Mesenchymal stem cell (in vitro differentiated cells and primary cell): ENCODE measurements around the gene ZNF512B. TPM values are rescaled to one million over a fixed set of nuclear protein-coding genes. Genes with fewer than 3 reads are reported as not detected.
"Not testable (repeated sequence)": the region's sequence is repeated elsewhere in the genome, so short reads cannot be mapped to it uniquely, and the experiment has no call there.

Experiments
- DNase-seq: peaks from one replicate; pipeline ENCODE4 v3.0.0-alpha.2; 2013
- H2AFZ ChIP-seq: one replicate; pipeline ENCODE4 v1.6.1; 2013; ENCODE audit warnings: low read depth, mild to moderate bottlenecking, control low read depth, inconsistent platforms, low read length, moderate library complexity
- H2AK5ac ChIP-seq: 2 replicates; pipeline ENCODE4 v1.6.1; 2013; ENCODE audit warnings: low read length, moderate library complexity, mild to moderate bottlenecking, inconsistent platforms; ENCODE audit not compliant: severe bottlenecking
- H2BK120ac ChIP-seq: one replicate; pipeline ENCODE4 v1.6.1; 2013; ENCODE audit warnings: low read depth, mild to moderate bottlenecking, inconsistent platforms, low read length, moderate library complexity
- H2BK12ac ChIP-seq, 2 experiments: one replicate each; pipeline ENCODE4 v1.6.1; 2013; ENCODE audit warnings: inconsistent platforms in 2 of 2, low read length in 2 of 2, mild to moderate bottlenecking in 2 of 2, moderate library complexity in 2 of 2, control low read depth in 1 of 2
- H2BK15ac ChIP-seq: one replicate; pipeline ENCODE4 v1.6.1; 2013; ENCODE audit warnings: mild to moderate bottlenecking, low read depth, inconsistent platforms; ENCODE audit not compliant: poor library complexity, severe bottlenecking
- H2BK5ac ChIP-seq: 2 replicates; pipeline ENCODE4 v1.6.1; 2013; ENCODE audit warnings: low read depth, mild to moderate bottlenecking, low read length, control low read depth, inconsistent platforms; ENCODE audit not compliant: poor library complexity, severe bottlenecking
- H3K14ac ChIP-seq, 2 experiments: one replicate each; pipeline ENCODE4 v1.6.1; 2013; ENCODE audit warnings: inconsistent platforms in 2 of 2, low read length in 2 of 2, control low read depth in 1 of 2, mild to moderate bottlenecking in 1 of 2, moderate library complexity in 1 of 2
- H3K18ac ChIP-seq, 2 experiments: one replicate each; pipeline ENCODE4 v1.6.1; 2013; ENCODE audit warnings: inconsistent platforms in 2 of 2, low read length in 2 of 2, control low read depth in 1 of 2, low read depth in 1 of 2, mild to moderate bottlenecking in 1 of 2
- H3K23ac ChIP-seq, 2 experiments: one replicate each; pipeline ENCODE4 v1.6.1; 2013; ENCODE audit warnings: inconsistent platforms in 2 of 2, low read length in 2 of 2, mild to moderate bottlenecking in 2 of 2, moderate library complexity in 2 of 2, control low read depth in 1 of 2
- H3K27ac ChIP-seq: 2 replicates; pipeline ENCODE4 v1.5.1; 2013; ENCODE audit warnings: mild to moderate bottlenecking, moderate library complexity, low read length, control low read depth, inconsistent platforms; ENCODE audit not compliant: poor library complexity, severe bottlenecking
- H3K27me3 ChIP-seq, 2 experiments: 2 replicates each; pipeline versions ENCODE4 v1.6.1 to v1.7.0; 2013; ENCODE audit warnings: low read length in 2 of 2, mild to moderate bottlenecking in 2 of 2, moderate library complexity in 2 of 2, control low read depth in 1 of 2, inconsistent platforms in 1 of 2; ENCODE audit not compliant: control insufficient read depth in 1 of 2, insufficient read depth in 1 of 2
- H3K36me3 ChIP-seq, 2 experiments: 2 replicates each; pipeline versions ENCODE4 v1.6.1 to v1.7.0; 2013; ENCODE audit warnings: low read length in 2 of 2, control low read depth in 1 of 2, inconsistent platforms in 1 of 2, low read depth in 1 of 2, mild to moderate bottlenecking in 1 of 2; ENCODE audit not compliant: insufficient read depth in 2 of 2, control insufficient read depth in 1 of 2
- H3K4ac ChIP-seq, 2 experiments: one replicate each; pipeline ENCODE4 v1.6.1; 2013; ENCODE audit warnings: inconsistent platforms in 2 of 2, low read length in 2 of 2, mild to moderate bottlenecking in 2 of 2, moderate library complexity in 2 of 2, control low read depth in 1 of 2, low read depth in 1 of 2
- H3K4me1 ChIP-seq: 2 replicates; pipeline ENCODE4 v1.6.1; 2013; ENCODE audit warnings: low read depth, low read length, control low read depth; ENCODE audit not compliant: control insufficient read depth, insufficient read depth
- H3K4me2 ChIP-seq: 2 replicates; pipeline ENCODE4 v1.6.1; 2013; ENCODE audit warnings: low read length, mild to moderate bottlenecking, inconsistent platforms; ENCODE audit not compliant: poor library complexity, severe bottlenecking
- H3K4me3 ChIP-seq, 2 experiments: 2 replicates each; pipeline versions ENCODE4 v1.5.1 to v1.7.0; 2013; ENCODE audit warnings: low read length in 2 of 2, mild to moderate bottlenecking in 2 of 2, control low read depth in 1 of 2, low read depth in 1 of 2; ENCODE audit not compliant: insufficient read depth in 1 of 2
- H3K79me1 ChIP-seq: replicated peaks from 2 replicates; pipeline ENCODE4 v1.6.1; 2013; ENCODE audit warnings: mild to moderate bottlenecking, control low read depth, low read length, inconsistent platforms; ENCODE audit not compliant: poor library complexity, severe bottlenecking
- H3K9ac ChIP-seq: 2 replicates; pipeline ENCODE4 v1.7.0; 2013; ENCODE audit warnings: mild to moderate bottlenecking, low read length, moderate library complexity
- H3K9me3 ChIP-seq: 2 replicates; pipeline ENCODE4 v1.7.0; 2013; ENCODE audit warnings: mild to moderate bottlenecking, low read length; ENCODE audit not compliant: control insufficient read depth
- H4K8ac ChIP-seq: one replicate; pipeline ENCODE4 v1.6.1; 2013; ENCODE audit warnings: inconsistent platforms, mild to moderate bottlenecking, low read length, moderate library complexity
- H4K91ac ChIP-seq: one replicate; pipeline ENCODE4 v1.6.1; 2013; ENCODE audit warnings: mild to moderate bottlenecking, low read length, inconsistent platforms
- WGBS: methylation state at CpG from one replicate; pipeline ENCODE4 v1.1.7; 2013; ENCODE audit warnings: mixed read lengths; 5-methylcytosine and 5-hydroxymethylcytosine counted together
- polyA plus RNA-seq, 2 experiments: library from polyadenylated mRNA; stranded (reverse); fragments of 200-250 nt; gene quantifications; one replicate each; pipeline ENCODE4 v1.2.3, GENCODE V29; 2013

ZNF512B gene, protein sequence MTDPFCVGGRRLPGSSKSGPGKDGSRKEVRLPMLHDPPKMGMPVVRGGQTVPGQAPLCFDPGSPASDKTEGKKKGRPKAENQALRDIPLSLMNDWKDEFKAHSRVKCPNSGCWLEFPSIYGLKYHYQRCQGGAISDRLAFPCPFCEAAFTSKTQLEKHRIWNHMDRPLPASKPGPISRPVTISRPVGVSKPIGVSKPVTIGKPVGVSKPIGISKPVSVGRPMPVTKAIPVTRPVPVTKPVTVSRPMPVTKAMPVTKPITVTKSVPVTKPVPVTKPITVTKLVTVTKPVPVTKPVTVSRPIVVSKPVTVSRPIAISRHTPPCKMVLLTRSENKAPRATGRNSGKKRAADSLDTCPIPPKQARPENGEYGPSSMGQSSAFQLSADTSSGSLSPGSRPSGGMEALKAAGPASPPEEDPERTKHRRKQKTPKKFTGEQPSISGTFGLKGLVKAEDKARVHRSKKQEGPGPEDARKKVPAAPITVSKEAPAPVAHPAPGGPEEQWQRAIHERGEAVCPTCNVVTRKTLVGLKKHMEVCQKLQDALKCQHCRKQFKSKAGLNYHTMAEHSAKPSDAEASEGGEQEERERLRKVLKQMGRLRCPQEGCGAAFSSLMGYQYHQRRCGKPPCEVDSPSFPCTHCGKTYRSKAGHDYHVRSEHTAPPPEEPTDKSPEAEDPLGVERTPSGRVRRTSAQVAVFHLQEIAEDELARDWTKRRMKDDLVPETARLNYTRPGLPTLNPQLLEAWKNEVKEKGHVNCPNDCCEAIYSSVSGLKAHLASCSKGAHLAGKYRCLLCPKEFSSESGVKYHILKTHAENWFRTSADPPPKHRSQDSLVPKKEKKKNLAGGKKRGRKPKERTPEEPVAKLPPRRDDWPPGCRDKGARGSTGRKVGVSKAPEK
- 12.2 TPM for polyA plus RNA-seq (2013, experiment 1 of 2)
- 11.7 TPM for polyA plus RNA-seq (2013, experiment 2 of 2)

DNA sequence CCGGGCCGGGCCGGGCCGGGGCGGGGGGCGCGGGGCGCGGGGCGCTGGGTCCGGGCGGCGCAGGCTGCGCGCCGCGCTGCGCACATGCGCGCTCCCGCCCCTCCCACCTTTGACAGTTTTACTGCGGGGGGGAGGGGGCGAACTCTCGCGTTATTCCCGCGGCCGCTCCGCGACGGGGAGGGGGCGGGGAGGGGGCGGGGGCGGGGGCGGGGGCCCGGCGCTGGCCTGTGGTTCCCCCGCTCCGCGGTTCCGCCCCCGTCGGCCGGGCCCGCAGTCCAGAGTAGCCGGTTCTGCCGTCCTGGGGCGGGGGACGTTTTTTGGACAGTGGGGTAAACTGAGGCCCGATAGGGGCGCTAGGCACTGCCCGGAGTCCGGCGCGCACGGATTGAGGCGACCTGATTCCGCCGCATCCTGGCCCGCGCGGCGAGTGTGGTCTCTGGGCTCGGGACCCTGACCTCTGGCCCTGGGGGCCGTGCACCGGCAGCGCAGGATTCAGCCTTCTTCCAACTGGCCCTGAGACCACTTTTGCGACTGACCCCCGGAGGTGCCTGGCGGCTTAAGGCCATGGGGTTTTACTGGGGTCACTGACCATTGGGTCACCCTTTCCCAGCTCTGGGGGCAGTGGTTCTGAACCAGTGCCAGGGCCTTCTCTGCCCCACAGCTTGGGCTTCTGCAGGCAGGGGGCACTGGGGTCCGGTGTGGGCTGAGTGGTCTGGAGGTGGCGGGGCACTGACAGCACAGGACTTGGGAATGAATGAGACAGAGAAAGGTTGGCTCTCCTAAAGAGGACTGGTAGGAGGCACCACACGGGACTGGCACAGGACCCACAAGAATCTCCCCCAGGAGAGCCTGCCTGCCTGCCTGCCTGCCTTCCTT lies at the start of gene ZNF512B:
TSS of gene ZNF512B (minus strand) at position 93 of the 876 bp plus-strand sequence. CDS start 1,980 bp downstream, outside the sequence.
- Histone ChIP-seq H3K9me3 (no peaks in the 10 kb centered on the region), H3K27ac (no peak within 1 kb of the TSS), H2AFZ (peak within 1 kb of the TSS; percentile 30), H3K36me3 (peaks cover 23 to 34% of the 10 kb centered on the region in 2 experiments), H3K9ac (peak within 1 kb of the TSS; percentile 90), H3K4me1 (peaks cover 25% of the 10 kb centered on the region), H3K14ac (peak within 1 kb of the TSS in 1 of 2 experiments; percentile 94), H3K4ac (peak within 1 kb of the TSS; percentile 70 to 71), H3K4me2 (peak within 1 kb of the TSS; percentile 89), H2BK5ac (no peak within 1 kb of the TSS), H2BK15ac (peak within 1 kb of the TSS; percentile 55), H3K4me3 (peak within 1 kb of the TSS; percentile 80 to 90), H2BK12ac (no peak within 1 kb of the TSS), H2BK120ac (peak within 1 kb of the TSS; percentile 93), H3K23ac (no peak within 1 kb of the TSS), H3K18ac (peak within 1 kb of the TSS; percentile 58 to 82), H2AK5ac (peak within 1 kb of the TSS; percentile 79), H3K79me1 (peaks cover 23% of the 10 kb centered on the region), H4K91ac (peak within 1 kb of the TSS; percentile 80), H4K8ac (peak within 1 kb of the TSS; percentile 88), H3K27me3 (no peaks in the 10 kb centered on the region)
- 3% methylated on average over 30 of the region's 73 CpGs for WGBS
- DNase-seq, result peak; percentile 57

DNA sequence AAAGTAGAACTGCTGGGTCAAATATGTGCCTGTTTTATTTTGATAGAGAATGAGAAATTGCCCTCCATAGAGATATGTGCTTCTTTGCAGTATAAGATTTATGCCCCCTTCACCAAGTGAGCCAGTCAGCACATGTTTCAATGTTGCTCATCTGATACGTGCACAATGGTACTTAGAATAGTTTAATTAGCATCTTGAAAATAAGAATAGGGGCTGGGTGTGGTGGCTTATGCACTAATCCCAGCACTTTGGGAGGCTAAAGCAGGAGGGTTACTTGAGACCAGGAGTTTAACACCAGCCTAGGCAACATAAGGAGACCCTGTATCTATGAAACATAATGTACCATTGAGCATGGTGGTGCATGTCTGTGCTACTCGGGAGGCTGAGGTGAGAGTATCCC lies 45.9 kb upstream of the ZNF512B start:
- Histone ChIP-seq H2AK5ac (no peak overlapping the region), H2BK15ac (no peak overlapping the region), H3K27ac (no peak overlapping the region), H3K4me1 (peaks cover 8% of the 10 kb centered on the region), H4K8ac (no peak overlapping the region), H3K9me3 (no peaks in the 10 kb centered on the region), H3K36me3 (peaks cover 66 to 71% of the 10 kb centered on the region in 2 experiments), H3K4ac (no peak overlapping the region), H2BK120ac (no peak overlapping the region), H3K4me3 (no peak overlapping the region), H3K23ac (no peak overlapping the region), H2BK12ac (no peak overlapping the region), H3K27me3 (no peaks in the 10 kb centered on the region), H2BK5ac (no peak overlapping the region), H3K18ac (no peak overlapping the region), H3K14ac (no peak overlapping the region), H3K4me2 (no peak overlapping the region), H3K79me1 (peaks cover 32% of the 10 kb centered on the region), H2AFZ (no peak overlapping the region), H4K91ac (no peak overlapping the region), H3K9ac (no peak overlapping the region)
- no peak for DNase-seq
- 97% methylated on average over 2 of the region's 2 CpGs for WGBS

DNA sequence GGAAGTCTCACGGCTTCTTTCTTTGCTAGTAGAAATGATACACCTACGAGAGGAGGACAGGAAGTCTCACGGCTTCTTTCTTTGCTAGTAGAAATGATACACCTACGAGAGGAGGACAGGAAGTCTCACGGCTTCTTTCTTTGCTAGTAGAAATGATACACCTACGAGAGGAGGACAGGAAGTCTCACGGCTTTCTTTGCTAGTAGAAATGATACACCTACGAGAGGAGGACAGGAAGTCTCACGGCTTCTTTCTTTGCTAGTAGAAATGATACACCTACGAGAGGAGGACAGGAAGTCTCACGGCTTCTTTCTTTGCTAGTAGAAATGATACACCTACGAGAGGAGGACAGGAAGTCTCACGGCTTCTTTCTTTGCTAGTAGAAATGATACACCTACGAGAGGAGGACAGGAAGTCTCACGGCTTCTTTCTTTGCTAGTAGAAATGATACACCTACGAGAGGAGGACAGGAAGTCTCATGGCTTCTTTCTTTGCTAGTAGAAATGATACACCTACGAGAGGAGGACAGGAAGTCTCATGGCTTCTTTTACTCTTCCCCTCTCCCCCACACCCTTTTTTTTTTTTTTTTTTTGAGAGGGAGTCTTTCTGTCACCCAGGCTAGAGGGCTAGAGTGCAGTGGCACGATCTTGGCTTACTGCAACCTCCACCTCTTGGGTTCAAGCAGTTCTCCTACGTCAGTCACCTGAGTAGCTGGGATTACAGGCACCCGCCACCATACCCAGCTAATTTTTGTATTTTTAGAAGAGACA lies 42.8 kb upstream of the ZNF512B start:
- peaks cover 15% of the 10 kb centered on the region for H3K4me1 ChIP-seq
- not testable (repeated sequence) for H3K9me3 ChIP-seq, H3K23ac ChIP-seq, H2AFZ ChIP-seq, H3K4me3 ChIP-seq, H4K8ac ChIP-seq, H3K27me3 ChIP-seq, H3K18ac ChIP-seq, DNase-seq, H2BK12ac ChIP-seq, H3K4ac ChIP-seq, H3K27ac ChIP-seq, H2BK120ac ChIP-seq, H2BK5ac ChIP-seq, H3K14ac ChIP-seq, H2AK5ac ChIP-seq, H3K9ac ChIP-seq, H3K4me2 ChIP-seq, H4K91ac ChIP-seq, H2BK15ac ChIP-seq
- H3K79me1 ChIP-seq, result peaks cover 25% of the 10 kb centered on the region
- WGBS, result 100% methylated on average over 2 of the region's 20 CpGs
- peaks cover 61 to 75% of the 10 kb centered on the region in 2 experiments for H3K36me3 ChIP-seq
